ENCODE results near the gene BRS3.

The BRS3 gene

GRCh38 chrX:136538811-136539210 lies 51.1 kb downstream of the BRS3 start:
- no peaks in the 10 kb centered on the region for H3K9me3 ChIP-seq (ENCODE audit: low read depth, low read length)
- H3K4me3 ChIP-seq, result no peak overlapping the region
- no peak for DNase-seq (ENCODE audit: low read depth, low spot score)

GRCh38 chrX:136540226-136540625 lies 52.5 kb downstream of the BRS3 start:
- H3K4me3 ChIP-seq, result no peak overlapping the region
- H3K36me3 ChIP-seq (ENCODE audit: insufficient read depth, low read length), result no peaks in the 10 kb centered on the region
- no peak for DNase-seq (ENCODE audit: low read depth, low spot score)
- H3K27ac ChIP-seq, result no peak overlapping the region
- H3K9ac ChIP-seq (ENCODE audit: insufficient read length), result no peak overlapping the region
- H3K9me3 ChIP-seq (ENCODE audit: low read depth, low read length), result no peaks in the 10 kb centered on the region
- TF ChIP-seq POLR2AphosphoS5 (IDR thresholded peaks at IDR 0.05; ENCODE audit: borderline replicate concordance, low read depth, low read length), result no peak
- no peak for TF ChIP-seq FOXP2 (optimal IDR thresholded peaks at IDR 0.05; ENCODE audit: control extremely low read depth, extremely low read length, insufficient read depth)
- no peak for TF ChIP-seq EZH2 (IDR thresholded peaks at IDR 0.05)

More at GRCh38 chrX:136538811-136539210, 51.1 kb downstream of the BRS3 start:
- H3K9ac ChIP-seq (ENCODE audit: insufficient read length), result no peak overlapping the region
- TF ChIP-seq FOXP2 (optimal IDR thresholded peaks at IDR 0.05; ENCODE audit: control extremely low read depth, extremely low read length, insufficient read depth) (no peak), EZH2 (IDR thresholded peaks at IDR 0.05) (no peak), POLR2AphosphoS5 (IDR thresholded peaks at IDR 0.05; ENCODE audit: borderline replicate concordance, low read depth, low read length) (no peak)
- no peaks in the 10 kb centered on the region for H3K36me3 ChIP-seq (ENCODE audit: insufficient read depth, low read length)
- no peak overlapping the region for H3K27ac ChIP-seq

GRCh38 chrX:136541294-136541693 lies 53.5 kb downstream of the BRS3 start:
- H3K9me3 ChIP-seq (ENCODE audit: low read depth, low read length), result no peaks in the 10 kb centered on the region
- H3K4me3 ChIP-seq, result no peak overlapping the region
- no peak for TF ChIP-seq FOXP2 (optimal IDR thresholded peaks at IDR 0.05; ENCODE audit: control extremely low read depth, extremely low read length, insufficient read depth)
- TF ChIP-seq EZH2 (IDR thresholded peaks at IDR 0.05), result no peak
- TF ChIP-seq POLR2AphosphoS5 (IDR thresholded peaks at IDR 0.05; ENCODE audit: borderline replicate concordance, low read depth, low read length), result no peak
- no peak overlapping the region for H3K27ac ChIP-seq
- no peak for DNase-seq (ENCODE audit: low read depth, low spot score)
- no peak overlapping the region for H3K9ac ChIP-seq (ENCODE audit: insufficient read length)
- H3K36me3 ChIP-seq (ENCODE audit: insufficient read depth, low read length), result no peaks in the 10 kb centered on the region

GRCh38 chrX:136542281-136542680 lies 54.5 kb downstream of the BRS3 start:
- no peak for TF ChIP-seq POLR2AphosphoS5 (IDR thresholded peaks at IDR 0.05; ENCODE audit: borderline replicate concordance, low read depth, low read length)
- TF ChIP-seq EZH2 (IDR thresholded peaks at IDR 0.05), result no peak
- no peak for TF ChIP-seq FOXP2 (optimal IDR thresholded peaks at IDR 0.05; ENCODE audit: control extremely low read depth, extremely low read length, insufficient read depth)
- H3K27ac ChIP-seq, result no peak overlapping the region
- no peak overlapping the region for H3K4me3 ChIP-seq
- H3K9ac ChIP-seq (ENCODE audit: insufficient read length), result no peak overlapping the region
- no peak for DNase-seq (ENCODE audit: low read depth, low spot score)
- H3K9me3 ChIP-seq (ENCODE audit: low read depth, low read length), result no peaks in the 10 kb centered on the region
- H3K36me3 ChIP-seq (ENCODE audit: insufficient read depth, low read length), result no peaks in the 10 kb centered on the region
